Suprapubic skin (tissue), 4 donors: ENCODE data around the gene ZBTB46. TPM values are rescaled to one million over a fixed set of nuclear protein-coding genes. Genes with fewer than 3 reads are reported as not detected.

Experiments used
- DNase-seq, 2 donors: peaks; one replicate each; pipeline ENCODE4 v3.0.0-alpha.2; 2019; ENCODE audit warnings: low spot score in 2 of 2
- H3K27ac ChIP-seq: fragments of 200-600 bp; sonication (generic); one replicate; pipeline ENCODE4 v1.5.1; 2019
- H3K27me3 ChIP-seq: fragments of 200-600 bp; sonication (generic); one replicate; pipeline ENCODE4 v1.5.1; 2019
- H3K36me3 ChIP-seq: fragments of 200-600 bp; sonication (generic); one replicate; pipeline ENCODE4 v1.5.1; 2019
- H3K4me1 ChIP-seq: fragments of 200-600 bp; sonication (generic); one replicate; pipeline ENCODE4 v1.5.1; 2019
- H3K4me3 ChIP-seq: fragments of 200-600 bp; sonication (generic); one replicate; pipeline ENCODE4 v1.5.1; 2019; ENCODE audit warnings: mild to moderate bottlenecking
- H3K9me3 ChIP-seq: fragments of 200-600 bp; sonication (generic); one replicate; pipeline ENCODE4 v1.5.1; 2019
- EP300 ChIP-seq: sonication (generic); formaldehyde crosslinking; IDR thresholded peaks from one replicate; pipeline ENCODE4 v1.6.1; 2017; ENCODE audit warnings: antibody characterized with exemption
- POLR2A ChIP-seq, 2 donors: fragments of 450-650 bp; IDR thresholded peaks; one replicate each; pipeline ENCODE4 v1.6.1; 2017; ENCODE audit warnings: antibody characterized with exemption in 2 of 2, mild to moderate bottlenecking in 2 of 2, moderate library complexity in 2 of 2
- POLR2AphosphoS5 ChIP-seq, 3 donors: sonication (generic); formaldehyde crosslinking; IDR thresholded peaks; one replicate each; pipeline ENCODE4 v1.6.1; 2017; ENCODE audit warnings: antibody characterized with exemption in 3 of 3
- WGBS: methylation state at CpG from one replicate; pipeline ENCODE4 v1.1.5; 2018; 5-methylcytosine and 5-hydroxymethylcytosine counted together
- total RNA-seq, 4 donors: library from RNA; depleted of rRNA; stranded (reverse); fragments of >200 nt; gene quantifications; one replicate each; pipeline ENCODE4 v1.1.0, GENCODE V29; 2016
- TF ChIP-seq, protein P1 (sequence below), 2 donors: fragments of 200-600 bp in 1 of 2; fragments of 450-650 bp in 1 of 2; sonication (generic) in 1 of 2; IDR thresholded peaks; one replicate each; pipeline ENCODE4 v1.5.1; 2016 to 2019; ENCODE audit warnings: antibody characterized with exemption in 2 of 2, mild to moderate bottlenecking in 1 of 2, moderate library complexity in 1 of 2

ZBTB46 gene
- total RNA-seq, 4 donors from 2014 or later = 3.4 to 5.1 (median 4.4) TPM

DNA sequence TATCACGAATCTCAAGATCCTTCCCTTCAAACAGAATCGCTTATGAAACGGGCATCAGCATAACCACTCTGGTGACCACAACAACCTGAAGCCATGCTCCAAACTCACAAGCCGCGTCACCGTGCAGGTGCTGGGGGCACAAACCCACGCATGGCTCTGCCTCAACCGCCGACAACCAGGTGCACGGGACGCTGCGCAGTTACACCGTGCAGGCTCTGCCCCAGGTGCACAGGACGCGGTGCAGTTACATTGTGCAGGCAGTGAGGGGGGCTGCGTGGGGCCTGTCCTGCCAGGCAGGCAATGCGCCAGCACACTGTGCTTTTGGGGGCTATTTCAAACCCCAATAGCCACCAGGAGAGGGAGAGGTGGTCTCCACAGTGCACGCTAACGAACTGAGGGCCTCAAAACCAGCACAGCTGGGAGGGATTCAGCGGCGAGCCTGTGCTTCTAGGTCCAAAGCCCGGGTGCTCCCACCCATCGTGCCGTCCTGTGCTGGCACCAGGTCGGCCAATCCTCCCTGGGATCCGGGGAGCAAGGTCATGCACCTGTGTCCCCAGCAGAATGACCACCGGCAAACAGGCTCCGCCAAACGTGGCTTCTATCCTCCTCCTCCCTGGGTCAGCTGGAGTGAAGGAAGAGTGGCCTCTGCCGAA lies 35.8 kb downstream of the ZBTB46 start:
- no peak overlapping the region for H3K4me3 ChIP-seq
- H3K27ac ChIP-seq = no peak overlapping the region
- no peaks in the 10 kb centered on the region for H3K4me1 ChIP-seq
- 94% methylated on average over 21 of the region's 30 CpGs for WGBS
- no peaks in the 10 kb centered on the region for H3K9me3 ChIP-seq
- H3K36me3 ChIP-seq = peaks cover 1% of the 10 kb centered on the region
- TF ChIP-seq, protein P1, sequence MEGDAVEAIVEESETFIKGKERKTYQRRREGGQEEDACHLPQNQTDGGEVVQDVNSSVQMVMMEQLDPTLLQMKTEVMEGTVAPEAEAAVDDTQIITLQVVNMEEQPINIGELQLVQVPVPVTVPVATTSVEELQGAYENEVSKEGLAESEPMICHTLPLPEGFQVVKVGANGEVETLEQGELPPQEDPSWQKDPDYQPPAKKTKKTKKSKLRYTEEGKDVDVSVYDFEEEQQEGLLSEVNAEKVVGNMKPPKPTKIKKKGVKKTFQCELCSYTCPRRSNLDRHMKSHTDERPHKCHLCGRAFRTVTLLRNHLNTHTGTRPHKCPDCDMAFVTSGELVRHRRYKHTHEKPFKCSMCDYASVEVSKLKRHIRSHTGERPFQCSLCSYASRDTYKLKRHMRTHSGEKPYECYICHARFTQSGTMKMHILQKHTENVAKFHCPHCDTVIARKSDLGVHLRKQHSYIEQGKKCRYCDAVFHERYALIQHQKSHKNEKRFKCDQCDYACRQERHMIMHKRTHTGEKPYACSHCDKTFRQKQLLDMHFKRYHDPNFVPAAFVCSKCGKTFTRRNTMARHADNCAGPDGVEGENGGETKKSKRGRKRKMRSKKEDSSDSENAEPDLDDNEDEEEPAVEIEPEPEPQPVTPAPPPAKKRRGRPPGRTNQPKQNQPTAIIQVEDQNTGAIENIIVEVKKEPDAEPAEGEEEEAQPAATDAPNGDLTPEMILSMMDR (IDR thresholded peaks at IDR 0.05) = no peak
- TF ChIP-seq EP300 (no peak), POLR2A (IDR thresholded peaks at IDR 0.05) (no peak), POLR2AphosphoS5 (IDR thresholded peaks at IDR 0.05) (no peak)
- H3K27me3 ChIP-seq = no peaks in the 10 kb centered on the region
- DNase-seq = no peak

DNA sequence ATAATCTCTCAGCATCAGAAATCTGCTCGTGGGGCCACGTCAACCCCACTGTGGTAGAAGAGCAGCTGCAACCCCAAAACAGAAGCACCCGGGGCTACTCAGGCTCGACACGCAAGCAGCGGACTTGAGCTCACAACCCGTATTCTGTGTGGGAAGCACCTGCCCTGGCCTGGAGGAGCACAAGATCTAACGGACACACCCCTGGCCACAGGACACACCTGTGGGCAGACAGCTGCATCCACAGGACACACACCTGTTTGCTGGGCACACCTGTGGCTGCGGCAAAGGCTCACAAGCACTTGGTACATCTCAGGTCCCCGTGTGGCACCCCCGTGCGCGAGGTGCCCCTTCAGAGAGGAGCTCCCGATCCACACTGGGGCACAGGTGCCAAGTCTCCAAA lies 36.5 kb downstream of the ZBTB46 start:
- no peak overlapping the region for H3K27ac ChIP-seq
- DNase-seq = no peak
- WGBS = 83% methylated on average over 11 of the region's 14 CpGs
- H3K27me3 ChIP-seq = no peaks in the 10 kb centered on the region
- H3K9me3 ChIP-seq = no peaks in the 10 kb centered on the region
- H3K36me3 ChIP-seq = peaks cover 8% of the 10 kb centered on the region
- no peak overlapping the region for H3K4me3 ChIP-seq
- TF ChIP-seq POLR2AphosphoS5 (IDR thresholded peaks at IDR 0.05) (no peak), POLR2A (IDR thresholded peaks at IDR 0.05) (no peak), EP300 (no peak)
- TF ChIP-seq, protein P1 (IDR thresholded peaks at IDR 0.05) = no peak
- no peaks in the 10 kb centered on the region for H3K4me1 ChIP-seq

DNA sequence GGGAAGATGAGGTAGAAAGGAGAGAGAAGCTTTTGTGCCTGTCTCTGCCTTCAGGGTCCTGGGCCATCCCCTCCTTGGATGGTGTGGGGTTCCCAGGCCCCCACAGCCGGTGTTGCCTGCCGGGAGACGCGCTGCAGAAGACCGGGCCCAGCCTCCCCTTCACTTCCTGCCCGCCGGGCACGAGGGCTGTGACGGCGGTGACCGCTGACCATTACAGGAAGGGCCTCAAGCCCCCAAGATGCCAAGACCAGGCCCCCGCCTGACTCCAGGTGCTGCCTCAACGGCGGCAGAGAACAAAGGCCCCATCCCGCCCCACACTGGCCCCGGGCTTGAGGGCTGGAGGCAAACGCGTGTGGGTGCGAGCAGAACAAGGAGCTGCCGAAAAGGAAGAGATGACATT lies 38.2 kb downstream of the ZBTB46 start:
- 89% methylated on average over 13 of the region's 20 CpGs for WGBS
- no peak for TF ChIP-seq EP300
- no peak for TF ChIP-seq POLR2AphosphoS5 (IDR thresholded peaks at IDR 0.05)
- no peak for TF ChIP-seq POLR2A (IDR thresholded peaks at IDR 0.05)
- TF ChIP-seq, protein P1 (IDR thresholded peaks at IDR 0.05) = no peak
- Histone ChIP-seq H3K4me1 (no peaks in the 10 kb centered on the region), H3K27ac (no peak overlapping the region), H3K9me3 (no peaks in the 10 kb centered on the region), H3K27me3 (no peaks in the 10 kb centered on the region), H3K36me3 (peaks cover 13% of the 10 kb centered on the region), H3K4me3 (no peak overlapping the region)
- DNase-seq = no peak

DNA sequence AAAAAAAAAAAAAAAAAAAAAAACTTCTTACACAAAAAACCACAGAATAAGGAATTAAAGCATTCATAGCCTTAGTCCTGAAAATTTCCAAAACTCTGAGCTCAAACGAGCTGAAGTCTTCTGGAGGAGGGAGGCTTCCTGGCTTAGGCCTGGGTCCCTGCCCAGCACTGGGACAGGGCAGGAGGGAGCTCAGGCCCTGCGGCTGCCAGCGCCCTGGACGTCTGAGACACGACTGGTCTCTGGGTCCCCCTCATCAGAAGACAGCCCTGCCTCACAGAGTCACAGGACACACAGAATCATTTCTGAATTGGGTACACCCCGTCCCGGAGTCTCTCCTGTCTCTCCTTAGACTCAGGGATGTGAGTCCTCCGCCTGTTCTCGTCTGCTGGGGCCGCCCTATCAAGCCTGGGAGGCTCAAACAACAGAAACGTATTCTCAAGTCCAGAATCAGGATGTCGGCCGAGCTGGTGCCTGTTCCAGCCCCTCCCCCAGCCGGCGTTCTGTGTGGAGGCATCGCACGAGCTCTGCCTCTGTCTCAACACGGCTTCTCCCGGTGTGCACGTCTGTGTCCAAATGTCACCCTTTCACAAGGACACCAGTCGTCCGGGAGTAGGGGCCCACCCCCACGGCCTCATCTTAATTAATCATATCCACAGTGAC lies 39.4 kb downstream of the ZBTB46 start:
- TF ChIP-seq POLR2AphosphoS5 (IDR thresholded peaks at IDR 0.05) (no peak), EP300 (no peak), POLR2A (IDR thresholded peaks at IDR 0.05) (no peak)
- TF ChIP-seq, protein P1 (IDR thresholded peaks at IDR 0.05) = no peak
- Histone ChIP-seq H3K27me3 (no peaks in the 10 kb centered on the region), H3K36me3 (peaks cover 13% of the 10 kb centered on the region), H3K4me3 (no peak overlapping the region), H3K4me1 (no peaks in the 10 kb centered on the region), H3K9me3 (no peaks in the 10 kb centered on the region), H3K27ac (no peak overlapping the region)
- no peak for DNase-seq
- WGBS = 72% methylated on average over 23 of the region's 23 CpGs

DNA sequence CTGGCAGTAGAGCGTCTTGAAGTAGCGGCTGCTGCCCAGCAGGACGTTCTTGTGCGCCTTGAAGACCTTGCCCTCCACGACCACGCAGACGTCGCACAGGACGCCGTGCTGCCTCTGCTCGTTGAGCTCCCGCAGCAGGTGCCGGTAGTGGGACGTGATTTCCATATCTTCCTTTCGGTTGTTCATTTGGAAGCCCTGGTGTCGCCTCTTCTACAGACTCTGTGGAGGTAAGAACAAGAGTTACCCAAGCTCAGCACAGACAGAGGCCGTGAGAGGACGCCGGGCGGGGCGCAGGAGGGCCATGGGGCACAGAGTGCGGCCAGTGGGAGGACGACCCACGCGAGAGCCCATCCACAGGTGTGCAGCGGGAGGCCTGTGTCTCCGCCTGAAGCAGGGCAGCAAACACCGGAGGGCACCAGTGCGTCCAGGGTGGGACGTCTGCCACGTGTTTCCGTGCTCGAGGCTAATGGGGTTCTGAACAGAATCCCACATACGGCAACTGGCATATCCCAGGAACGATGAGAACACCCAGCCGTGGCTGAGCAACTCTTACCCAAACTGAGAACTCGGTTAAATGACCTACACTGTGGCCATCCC lies 40.4 kb downstream of the ZBTB46 start:
- Histone ChIP-seq H3K4me1 (no peaks in the 10 kb centered on the region), H3K4me3 (no peak overlapping the region), H3K27ac (no peak overlapping the region), H3K27me3 (no peaks in the 10 kb centered on the region), H3K9me3 (no peaks in the 10 kb centered on the region), H3K36me3 (peaks cover 13% of the 10 kb centered on the region)
- 93% methylated on average over 35 of the region's 37 CpGs for WGBS
- no peak for TF ChIP-seq EP300
- TF ChIP-seq, protein P1 (IDR thresholded peaks at IDR 0.05) = no peak
- no peak for TF ChIP-seq POLR2AphosphoS5 (IDR thresholded peaks at IDR 0.05)
- no peak for TF ChIP-seq POLR2A (IDR thresholded peaks at IDR 0.05)
- no peak for DNase-seq
